PC-9 (cell line): ENCODE results near the gene MYD88. TPM values are rescaled to one million over a fixed set of nuclear protein-coding genes. Genes with fewer than 3 reads are reported as not detected.

Experiments
- BruUV-seq: library from RNA; stranded (reverse); fragments of 400-500 nt; replicated peaks from 2 replicates; lab custom pipeline; 2021; lab: Mats Ljungman, UMichigan
- CTCF ChIA-PET: fragments of 300-600 bp; sonication (Branson Sonifier 250); formaldehyde crosslinking; loops from one replicate; lab custom pipeline; 2022; ENCODE audit warnings: antibody characterized with exemption; lab: Charles Lee
- POLR2A ChIA-PET: fragments of 300-600 bp; sonication (Branson Sonifier 250); formaldehyde crosslinking; loops from one replicate; lab custom pipeline; 2022; ENCODE audit warnings: antibody characterized with exemption; ENCODE audit not compliant: unreplicated experiment; lab: Charles Lee
- DNase-seq, 2 experiments: peaks; one replicate each; pipeline versions ENCODE4 v3.0.0 to v3.0.0-alpha.2; 2015 to 2022; ENCODE audit warnings: mixed read lengths in 1 of 2
- H2AFZ ChIP-seq: fragments of 200-600 bp; sonication (generic); 2 replicates; pipeline ENCODE4 v1.8.1; 2017; ENCODE audit warnings: antibody characterized with exemption
- H3F3A ChIP-seq: fragments of 200-600 bp; sonication (generic); 2 replicates; pipeline ENCODE4 v1.8.1; 2017; ENCODE audit warnings: antibody characterized with exemption, mild to moderate bottlenecking, low read depth; ENCODE audit not compliant: insufficient read depth
- H3K27ac ChIP-seq: fragments of 200-600 bp; sonication (generic); 2 replicates; pipeline ENCODE4 v1.6.1; 2016; ENCODE audit warnings: mixed run types
- H3K27me3 ChIP-seq: fragments of 200-600 bp; sonication (generic); 2 replicates; pipeline ENCODE4 v1.6.1; 2016; ENCODE audit warnings: low read depth, mixed run types; ENCODE audit not compliant: insufficient read depth
- H3K36me3 ChIP-seq: fragments of 200-600 bp; sonication (generic); 2 replicates; pipeline ENCODE4 v1.6.1; 2016; ENCODE audit warnings: low read depth, mixed run types
- H3K4me1 ChIP-seq: fragments of 200-600 bp; sonication (generic); replicated peaks from 2 replicates; pipeline ENCODE4 v1.6.1; 2016; ENCODE audit warnings: mixed run types; ENCODE audit not compliant: insufficient read depth
- H3K4me2 ChIP-seq: fragments of 200-600 bp; sonication (generic); 2 replicates; pipeline ENCODE4 v1.6.1; 2017; ENCODE audit warnings: mixed run types
- H3K4me3 ChIP-seq: fragments of 200-600 bp; sonication (generic); 2 replicates; pipeline ENCODE4 v1.6.1; 2016; ENCODE audit warnings: mixed run types
- H3K79me2 ChIP-seq: fragments of 200-600 bp; sonication (generic); 2 replicates; pipeline ENCODE4 v1.6.1; 2017; ENCODE audit warnings: low read depth, mixed run types
- H3K9me2 ChIP-seq: fragments of 200-600 bp; sonication (generic); 2 replicates; pipeline ENCODE4 v1.8.1; 2017; ENCODE audit warnings: mild to moderate bottlenecking; ENCODE audit not compliant: insufficient read depth
- H3K9me3 ChIP-seq: fragments of 200-600 bp; sonication (generic); 2 replicates; pipeline ENCODE4 v1.8.1; 2016; ENCODE audit warnings: low read depth; ENCODE audit not compliant: insufficient read depth
- H4K20me1 ChIP-seq: fragments of 200-600 bp; sonication (generic); 2 replicates; pipeline ENCODE4 v1.8.1; 2017; ENCODE audit not compliant: insufficient read depth
- EZH2 ChIP-seq: fragments of 200-600 bp; sonication (generic); IDR thresholded peaks from 2 replicates; pipeline ENCODE4 v1.8.0; 2017; ENCODE audit warnings: antibody characterized with exemption, low read depth
- intact Hi-C: fragments of 100-400 bp; cut with micrococcal nuclease; formaldehyde crosslinking; loops from one replicate; pipeline ENCODE4 v1.10.0; 2022; ENCODE audit not compliant: unreplicated experiment
- total RNA-seq: library from RNA; stranded (reverse); gene quantifications from 2 replicates; pipeline ENCODE4 v1.2.3, GENCODE V29; 2021
- TF ChIP-seq, protein P1 (sequence below): fragments of 200-600 bp; sonication (generic); conservative IDR thresholded peaks from 2 replicates; pipeline ENCODE4 v1.6.1; 2017; ENCODE audit warnings: mixed run types, antibody characterized with exemption, mild to moderate bottlenecking, moderate library complexity

The MYD88 gene
- total RNA-seq, 1 experiment from 2014 or later, result 25.0 TPM

DNA sequence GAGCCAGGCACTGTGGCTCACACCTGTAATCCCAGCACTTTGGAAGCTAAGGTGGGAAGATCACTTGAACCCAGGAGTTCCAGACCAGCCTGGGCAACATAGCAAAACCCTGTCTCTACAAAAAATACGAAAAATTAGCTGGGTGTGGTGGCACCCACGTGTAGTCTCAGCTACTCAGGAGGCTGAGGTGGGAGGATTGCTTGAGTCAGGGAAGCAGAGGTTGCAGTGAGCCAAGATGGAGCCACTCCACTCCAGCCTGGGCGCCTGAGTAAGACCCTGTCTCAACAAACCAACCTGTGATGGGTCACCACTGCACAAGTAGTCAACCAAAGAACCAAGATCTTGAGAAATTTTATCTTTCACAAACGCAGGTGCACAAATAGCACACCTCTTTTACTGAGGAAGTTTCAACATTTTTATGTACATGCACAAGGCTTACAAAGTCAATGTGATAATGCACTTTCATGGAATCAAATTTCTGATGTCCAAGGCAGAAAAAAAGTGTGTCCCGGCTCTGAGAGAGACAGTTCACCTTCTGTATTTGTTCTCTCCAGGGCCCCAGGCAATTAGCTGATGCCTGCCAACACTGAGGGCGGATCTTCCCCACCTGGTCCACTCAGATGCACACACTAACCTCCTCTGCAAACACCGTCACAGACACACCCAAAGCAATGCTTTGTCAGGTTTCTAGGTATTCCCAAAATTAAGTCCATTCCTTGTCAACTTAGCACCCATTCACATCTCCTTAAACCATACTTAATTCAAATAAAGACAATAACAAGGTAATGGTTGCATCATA, 13.9 kb upstream of the MYD88 start:
- no peak overlapping the region for H3K27ac ChIP-seq
- TF ChIP-seq EZH2, result no peak
- TF ChIP-seq, protein P1, sequence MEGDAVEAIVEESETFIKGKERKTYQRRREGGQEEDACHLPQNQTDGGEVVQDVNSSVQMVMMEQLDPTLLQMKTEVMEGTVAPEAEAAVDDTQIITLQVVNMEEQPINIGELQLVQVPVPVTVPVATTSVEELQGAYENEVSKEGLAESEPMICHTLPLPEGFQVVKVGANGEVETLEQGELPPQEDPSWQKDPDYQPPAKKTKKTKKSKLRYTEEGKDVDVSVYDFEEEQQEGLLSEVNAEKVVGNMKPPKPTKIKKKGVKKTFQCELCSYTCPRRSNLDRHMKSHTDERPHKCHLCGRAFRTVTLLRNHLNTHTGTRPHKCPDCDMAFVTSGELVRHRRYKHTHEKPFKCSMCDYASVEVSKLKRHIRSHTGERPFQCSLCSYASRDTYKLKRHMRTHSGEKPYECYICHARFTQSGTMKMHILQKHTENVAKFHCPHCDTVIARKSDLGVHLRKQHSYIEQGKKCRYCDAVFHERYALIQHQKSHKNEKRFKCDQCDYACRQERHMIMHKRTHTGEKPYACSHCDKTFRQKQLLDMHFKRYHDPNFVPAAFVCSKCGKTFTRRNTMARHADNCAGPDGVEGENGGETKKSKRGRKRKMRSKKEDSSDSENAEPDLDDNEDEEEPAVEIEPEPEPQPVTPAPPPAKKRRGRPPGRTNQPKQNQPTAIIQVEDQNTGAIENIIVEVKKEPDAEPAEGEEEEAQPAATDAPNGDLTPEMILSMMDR, result no peak
- POLR2A ChIA-PET, result no interaction called here

DNA sequence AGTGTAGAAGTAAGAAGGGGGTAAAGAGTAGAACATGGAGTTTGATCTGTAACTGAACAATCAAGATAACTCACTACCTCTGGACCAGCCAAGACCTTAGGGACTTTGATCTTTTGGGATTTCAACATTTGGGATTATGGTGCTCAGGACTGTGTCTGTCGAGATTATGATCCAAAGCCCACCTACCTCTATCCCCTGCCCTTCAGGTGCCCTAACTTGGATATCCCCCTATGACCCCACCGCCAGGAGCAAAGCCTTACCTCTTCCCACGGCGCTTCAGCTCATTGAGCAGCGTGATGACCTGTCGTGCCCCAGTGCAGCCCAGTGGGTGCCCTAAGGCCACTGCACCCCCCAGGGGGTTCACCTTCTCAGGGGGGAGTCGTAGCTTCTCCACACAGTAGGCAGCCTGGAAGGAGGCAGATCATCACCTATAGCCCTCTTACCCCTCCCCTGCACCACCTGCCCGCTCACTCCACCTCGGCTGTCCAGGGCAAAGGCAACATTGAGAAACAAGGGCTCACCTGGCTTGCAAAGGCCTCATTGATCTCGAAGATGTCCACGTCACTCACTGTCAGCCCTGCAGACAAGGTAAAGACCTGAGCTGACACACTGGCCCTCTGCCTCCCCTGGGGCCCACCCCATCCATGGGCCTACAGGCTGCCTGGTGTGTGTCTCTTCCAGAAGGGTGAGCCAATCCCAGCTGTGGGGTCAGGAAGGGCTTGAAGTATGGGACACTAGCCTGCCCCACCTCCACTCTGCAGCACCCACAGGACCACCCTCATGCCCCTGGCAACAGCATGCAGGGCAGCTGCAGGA, 12.9 kb upstream of the MYD88 start:
- no peak for DNase-seq
- Histone ChIP-seq H4K20me1 (no peaks in the 10 kb centered on the region), H3K9me3 (no peaks in the 10 kb centered on the region), H3K9me2 (no peaks in the 10 kb centered on the region), H3K79me2 (no peaks in the 10 kb centered on the region), H3F3A (no peaks in the 10 kb centered on the region), H3K4me1 (no peaks in the 10 kb centered on the region), H2AFZ (no peak overlapping the region), H3K4me2 (no peak overlapping the region), H3K27ac (no peak overlapping the region), H3K27me3 (no peaks in the 10 kb centered on the region), H3K36me3 (no peaks in the 10 kb centered on the region; the same call in 1 of the 2 replicates), H3K4me3 (no peak overlapping the region)
- intact Hi-C loops, result no loop called here
- ChIA-PET POLR2A (no interaction called here), CTCF (no interaction called here)
- no TSS peak for BruUV-seq
- TF ChIP-seq EZH2, result no peak
- TF ChIP-seq, protein P1, result no peak

More for the DNA sequence above, 13.9 kb upstream of the MYD88 start:
- Histone ChIP-seq H4K20me1 (no peaks in the 10 kb centered on the region), H3K9me2 (no peaks in the 10 kb centered on the region), H3K79me2 (no peaks in the 10 kb centered on the region), H3K36me3 (no peaks in the 10 kb centered on the region; the same call in 1 of the 2 replicates), H2AFZ (no peak overlapping the region), H3K4me1 (no peaks in the 10 kb centered on the region), H3K9me3 (no peaks in the 10 kb centered on the region), H3F3A (no peaks in the 10 kb centered on the region), H3K27me3 (no peaks in the 10 kb centered on the region), H3K4me3 (no peak overlapping the region), H3K4me2 (no peak overlapping the region)
- BruUV-seq, result no TSS peak
- intact Hi-C loops, result no loop called here
- no peak for DNase-seq
- CTCF ChIA-PET, result no interaction called here

DNA sequence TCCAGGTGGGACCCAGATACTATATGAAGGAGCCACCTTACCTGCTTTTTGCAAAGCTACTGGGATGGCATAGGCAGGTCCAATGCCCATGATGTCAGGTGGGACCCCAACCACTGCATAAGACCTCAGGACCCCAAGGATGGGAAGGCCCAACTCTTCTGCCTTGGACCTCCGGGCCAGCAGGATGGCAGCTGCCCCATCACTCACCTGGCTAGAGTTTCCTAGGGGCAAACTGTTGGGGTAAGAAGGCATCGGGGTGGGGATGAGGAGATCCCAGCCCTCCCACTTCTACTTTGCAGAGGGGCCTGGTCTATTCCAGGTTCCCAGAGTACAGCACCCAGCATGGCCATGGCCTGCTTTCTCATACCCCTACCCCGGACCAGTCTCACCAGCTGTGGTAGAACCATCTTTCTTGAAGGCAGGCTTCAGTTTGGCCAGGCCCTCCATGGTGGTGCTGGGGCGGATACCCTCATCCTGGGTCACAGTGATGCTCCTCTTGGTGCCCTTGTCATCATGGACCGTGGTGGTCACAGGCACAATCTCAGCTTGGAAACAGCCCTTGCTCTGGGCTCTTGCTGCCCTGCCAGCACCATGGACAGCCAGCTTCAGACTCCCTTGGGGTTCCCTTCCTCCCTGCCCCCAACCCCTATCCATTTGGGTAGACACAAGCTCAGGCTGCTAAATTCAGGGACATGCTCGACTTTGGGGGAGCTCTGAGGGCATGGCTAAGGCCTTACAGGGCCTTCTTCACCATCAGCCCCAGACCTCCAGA, 12.2 kb upstream of the MYD88 start:
- no peak overlapping the region for H3K4me2 ChIP-seq
- CTCF ChIA-PET, result no interaction called here
- H3K36me3 ChIP-seq, result no peaks in the 10 kb centered on the region; the same call in 1 of the 2 replicates
- intact Hi-C loops, result no loop called here
- H3K9me3 ChIP-seq, result no peaks in the 10 kb centered on the region
- H3K4me3 ChIP-seq, result no peak overlapping the region
- DNase-seq, result no peak
- POLR2A ChIA-PET, result no interaction called here
- no peak for TF ChIP-seq EZH2
- TF ChIP-seq, protein P1, result no peak
- H3F3A ChIP-seq, result no peaks in the 10 kb centered on the region
- no peaks in the 10 kb centered on the region for H3K27me3 ChIP-seq
- H4K20me1 ChIP-seq, result no peaks in the 10 kb centered on the region
- H2AFZ ChIP-seq, result no peak overlapping the region
- no peaks in the 10 kb centered on the region for H3K4me1 ChIP-seq
- no peaks in the 10 kb centered on the region for H3K9me2 ChIP-seq
- no peak overlapping the region for H3K27ac ChIP-seq
- BruUV-seq, result no TSS peak
- H3K79me2 ChIP-seq, result no peaks in the 10 kb centered on the region
